OCI-LY1 (cell line): ENCODE measurements around the gene IKZF3.

Experiments used
- H2AFZ ChIP-seq: fragments of 200-600 bp; sonication (generic), shearing (Covaris generic); 2 replicates; pipeline ENCODE4 v1.6.0; 2014; ENCODE audit warnings: antibody characterized with exemption, mild to moderate bottlenecking, low read length
- H3F3A ChIP-seq: fragments of 200-600 bp; sonication (generic), shearing (Covaris generic); 2 replicates; pipeline ENCODE4 v1.6.0; 2014; ENCODE audit warnings: mild to moderate bottlenecking, antibody characterized with exemption, low read length, moderate library complexity; ENCODE audit not compliant: insufficient read depth
- H3K27ac ChIP-seq: fragments of 200-600 bp; sonication (generic); 2 replicates; pipeline ENCODE4 v1.5.1; 2014; ENCODE audit warnings: low read length, mixed run types, mild to moderate bottlenecking, low read depth; ENCODE audit not compliant: poor library complexity, severe bottlenecking
- H3K27me3 ChIP-seq: fragments of 200-600 bp; sonication (generic); 2 replicates; pipeline ENCODE4 v1.6.0; 2014; ENCODE audit warnings: antibody characterized with exemption, mild to moderate bottlenecking, low read length, moderate library complexity; ENCODE audit not compliant: insufficient read depth
- H3K36me3 ChIP-seq: fragments of 200-600 bp; sonication (generic); 2 replicates; pipeline ENCODE4 v1.6.1; 2014; ENCODE audit warnings: mild to moderate bottlenecking, antibody characterized with exemption, low read length, moderate library complexity, mixed read lengths; ENCODE audit not compliant: insufficient read depth
- H3K4me1 ChIP-seq: fragments of 200-600 bp; sonication (generic); 2 replicates; pipeline ENCODE4 v1.5.1; 2014; ENCODE audit warnings: mild to moderate bottlenecking, low read length, moderate library complexity; ENCODE audit not compliant: insufficient read depth, severe bottlenecking
- H3K4me2 ChIP-seq: fragments of 200-600 bp; sonication (generic), shearing (Covaris generic); 2 replicates; pipeline ENCODE4 v1.6.1; 2014; ENCODE audit warnings: low read length
- H3K4me3 ChIP-seq: fragments of 200-600 bp; sonication (generic); 2 replicates; pipeline ENCODE4 v1.5.1; 2014; ENCODE audit warnings: low read length, low read depth, mild to moderate bottlenecking, mixed read lengths; ENCODE audit not compliant: poor library complexity, severe bottlenecking
- H3K79me2 ChIP-seq: fragments of 200-600 bp; shearing (Covaris generic); 2 replicates; pipeline ENCODE4 v1.6.1; 2016; ENCODE audit warnings: mixed run types, low read length, mixed read lengths; ENCODE audit not compliant: insufficient read depth
- H3K9ac ChIP-seq: fragments of 200-600 bp; sonication (generic), shearing (Covaris generic); 2 replicates; pipeline ENCODE4 v1.6.1; 2014; ENCODE audit warnings: mild to moderate bottlenecking, low read length, mixed read lengths
- H3K9me2 ChIP-seq: fragments of 200-600 bp; sonication (generic), shearing (Covaris generic); 2 replicates; pipeline ENCODE4 v1.6.1; 2014; ENCODE audit warnings: low read depth, mild to moderate bottlenecking, low read length, mixed read lengths
- H3K9me3 ChIP-seq: fragments of 200-600 bp; shearing (Covaris generic); 2 replicates; pipeline ENCODE4 v1.6.1; 2014; ENCODE audit warnings: low read length, mixed read lengths
- H4K20me1 ChIP-seq: fragments of 200-600 bp; sonication (generic), shearing (Covaris generic); 2 replicates; pipeline ENCODE4 v1.6.0; 2016; ENCODE audit warnings: mild to moderate bottlenecking, low read length; ENCODE audit not compliant: insufficient read depth
- CTCF ChIP-seq: fragments of 200-600 bp; sonication (generic), shearing (Covaris generic); IDR thresholded peaks from 2 replicates; pipeline ENCODE4 v1.5.1; 2017; ENCODE audit warnings: mild to moderate bottlenecking, antibody characterized with exemption, low read length, moderate library complexity, mixed read lengths
- EZH2 ChIP-seq: fragments of 200-600 bp; sonication (generic), shearing (Covaris generic); IDR thresholded peaks from 2 replicates; pipeline ENCODE4 v1.8.0; 2017; ENCODE audit warnings: borderline replicate concordance, mixed run types, mild to moderate bottlenecking, antibody characterized with exemption, low read length, moderate library complexity, mixed read lengths

Gene IKZF3

GRCh38 chr17:39838784-39839183, 25.3 kb downstream of the IKZF3 start:
- H3K4me2 ChIP-seq: no peak overlapping the region
- no peak overlapping the region for H3K4me3 ChIP-seq
- H2AFZ ChIP-seq: no peak overlapping the region
- no peak overlapping the region for H3K27ac ChIP-seq
- H3K36me3 ChIP-seq: peaks cover 98% of the 10 kb centered on the region
- no peaks in the 10 kb centered on the region for H4K20me1 ChIP-seq
- no peak overlapping the region for H3K9ac ChIP-seq
- TF ChIP-seq CTCF: no peak
- TF ChIP-seq EZH2: no peak
- peaks cover 80% of the 10 kb centered on the region for H3K79me2 ChIP-seq
- H3K9me2 ChIP-seq: no peaks in the 10 kb centered on the region
- H3F3A ChIP-seq: no peaks in the 10 kb centered on the region
- peaks cover 11% of the 10 kb centered on the region for H3K4me1 ChIP-seq
- H3K9me3 ChIP-seq: peaks cover 18% of the 10 kb centered on the region
- no peaks in the 10 kb centered on the region for H3K27me3 ChIP-seq

GRCh38 chr17:39838057-39838456, 26.1 kb downstream of the IKZF3 start:
- Histone ChIP-seq H3K9ac (no peak overlapping the region), H3K27ac (no peak overlapping the region), H2AFZ (no peak overlapping the region), H3K9me3 (peaks cover 18% of the 10 kb centered on the region), H3K79me2 (peaks cover 80% of the 10 kb centered on the region), H3K4me3 (no peak overlapping the region), H3K4me2 (no peak overlapping the region), H3F3A (no peaks in the 10 kb centered on the region), H3K4me1 (peaks cover 4% of the 10 kb centered on the region), H3K27me3 (no peaks in the 10 kb centered on the region), H3K36me3 (peaks cover 96% of the 10 kb centered on the region), H3K9me2 (no peaks in the 10 kb centered on the region), H4K20me1 (no peaks in the 10 kb centered on the region)
- TF ChIP-seq CTCF: no peak
- TF ChIP-seq EZH2: no peak

DNA sequence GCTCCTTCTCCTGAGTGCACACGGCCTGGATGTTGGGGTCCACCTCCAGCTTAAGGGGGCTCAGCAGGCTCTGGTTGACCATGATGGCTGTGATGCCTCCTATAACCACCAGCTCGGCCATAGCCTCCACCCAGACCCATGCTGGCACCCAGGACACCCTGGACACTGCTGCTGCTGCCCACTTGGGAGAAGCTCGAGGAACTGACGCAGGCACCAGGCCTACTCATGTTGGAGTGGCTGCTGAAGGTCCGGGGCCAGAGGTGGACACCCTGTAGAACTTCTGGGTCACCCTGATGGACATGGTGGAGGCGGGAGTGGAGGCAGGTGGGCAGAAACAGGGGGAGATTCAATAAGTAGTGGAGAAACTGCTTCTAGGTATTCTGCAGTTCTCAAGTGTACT, 28.0 kb downstream of the IKZF3 start:
- H3F3A ChIP-seq: no peaks in the 10 kb centered on the region
- H3K9me3 ChIP-seq: peaks cover 18% of the 10 kb centered on the region
- H3K27me3 ChIP-seq: no peaks in the 10 kb centered on the region
- TF ChIP-seq CTCF: no peak
- no peak for TF ChIP-seq EZH2
- no peak overlapping the region for H3K27ac ChIP-seq
- peaks cover 94% of the 10 kb centered on the region for H3K36me3 ChIP-seq
- H3K4me3 ChIP-seq: no peak overlapping the region
- no peaks in the 10 kb centered on the region for H3K4me1 ChIP-seq
- H2AFZ ChIP-seq: no peak overlapping the region
- H3K4me2 ChIP-seq: no peak overlapping the region
- H3K79me2 ChIP-seq: peaks cover 68% of the 10 kb centered on the region
- H4K20me1 ChIP-seq: no peaks in the 10 kb centered on the region
- no peak overlapping the region for H3K9ac ChIP-seq
- no peaks in the 10 kb centered on the region for H3K9me2 ChIP-seq
